Right lobe of liver (tissue), 4 donors: ENCODE measurements around the gene SIK3.

Source experiments
- CTCF ChIP-seq, 4 donors: fragments of 200-600 bp in 3 of 4; fragments of 450-650 bp in 1 of 4; IDR thresholded peaks; one replicate each; pipeline versions ENCODE4 v1.5.1 to v1.8.0; 2016 to 2022; ENCODE audit warnings: antibody characterized with exemption in 4 of 4, mild to moderate bottlenecking in 2 of 4
- POLR2A ChIP-seq: fragments of 450-650 bp; IDR thresholded peaks from one replicate; pipeline ENCODE4 v1.6.1; 2017; ENCODE audit warnings: antibody characterized with exemption, mild to moderate bottlenecking
- donor health status: DM: no; HTN: no; CAD: no.
- donor health status: DM: no; HTN: no; CAD: no.
- donor health status: DM: no; HTN: yes; CAD: no.

- TF ChIP-seq CTCF (IDR thresholded peaks at IDR 0.05) = no peak
- no peak for TF ChIP-seq POLR2A
Measured at GRCh38 chr11:116918925-116919655, 179.1 kb downstream of the SIK3 start.
